GM15510 (cell line): ENCODE measurements around the gene CACNA2D1.

Experiments
- POLR2A ChIP-seq: IDR thresholded peaks from 3 replicates; pipeline ENCODE4 v1.6.1; 2011; ENCODE audit warnings: borderline replicate concordance; ENCODE audit not compliant: insufficient read length; ENCODE audit errors: extremely low read depth

The CACNA2D1 gene

DNA sequence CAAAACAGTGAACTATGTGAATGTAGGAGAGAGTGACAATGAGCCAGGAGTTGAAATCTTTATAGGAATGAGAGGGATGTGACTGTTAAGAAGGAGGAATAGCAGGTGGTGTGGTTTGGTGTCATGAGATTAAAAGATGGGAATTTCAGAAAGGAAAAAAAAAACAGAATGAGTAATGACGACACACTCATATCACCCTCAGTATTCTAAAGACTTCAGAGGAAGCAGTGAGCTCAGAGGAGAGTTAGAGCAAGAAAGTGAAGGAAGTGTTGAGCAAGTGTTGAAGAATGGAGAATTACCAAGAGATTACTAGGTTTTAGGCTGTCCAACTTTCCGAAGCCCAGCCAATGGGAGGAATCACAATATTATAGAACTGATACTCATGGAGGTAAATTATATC lies 453.2 kb downstream of the CACNA2D1 start:
- no peak for TF ChIP-seq POLR2A

DNA sequence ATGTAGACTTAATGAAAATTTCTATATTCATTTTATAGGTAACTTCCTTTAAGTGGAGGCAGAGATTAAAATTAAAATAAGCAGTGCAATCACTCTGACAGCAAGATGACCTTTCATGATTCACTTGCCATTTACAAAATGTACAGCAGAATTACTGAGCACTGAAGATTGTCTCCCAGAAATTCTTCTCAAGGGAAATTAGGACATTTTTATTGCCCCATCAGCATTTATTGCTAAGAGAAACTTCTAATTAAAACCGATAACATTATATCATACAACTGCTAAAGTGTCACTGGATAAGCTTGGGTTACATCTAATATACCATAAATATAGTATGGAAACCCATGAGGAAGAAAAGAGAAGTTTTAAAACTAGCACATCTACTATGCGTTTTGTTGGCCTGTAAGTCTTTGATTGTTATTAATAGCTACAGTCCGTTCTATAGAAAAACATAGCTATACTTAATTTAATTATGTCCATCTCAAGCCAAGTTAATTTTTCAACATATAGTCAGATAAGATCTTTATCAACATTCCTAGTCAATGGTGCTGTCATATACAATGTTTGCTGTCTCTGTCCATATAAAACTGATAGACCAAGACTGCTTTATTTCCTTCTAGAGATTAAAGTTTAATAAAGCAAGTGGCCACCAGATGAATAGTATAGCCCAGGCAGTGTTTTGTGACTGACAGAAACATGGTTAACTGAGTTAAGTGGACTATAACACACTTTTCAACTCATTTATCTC lies 456.7 kb downstream of the CACNA2D1 start:
- no peak for TF ChIP-seq POLR2A

DNA sequence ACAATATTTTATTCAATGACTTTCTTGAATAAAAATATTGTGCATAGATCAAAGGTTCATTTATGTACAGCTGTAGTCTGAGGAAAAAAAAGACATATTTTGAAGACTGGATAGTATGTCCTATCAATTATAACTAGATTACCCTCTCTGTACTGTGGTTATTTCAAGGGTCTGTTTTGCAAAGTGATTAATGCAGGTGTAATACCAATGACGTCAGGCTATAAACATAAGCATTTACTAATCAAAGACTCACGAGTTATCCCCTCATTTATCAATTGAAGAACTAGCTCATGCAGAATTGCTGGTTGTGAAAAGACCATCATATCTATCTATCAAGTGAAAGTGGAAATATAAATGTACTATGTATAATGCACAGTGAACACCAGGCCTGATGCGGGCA lies 460.2 kb downstream of the CACNA2D1 start:
- no peak for TF ChIP-seq POLR2A

DNA sequence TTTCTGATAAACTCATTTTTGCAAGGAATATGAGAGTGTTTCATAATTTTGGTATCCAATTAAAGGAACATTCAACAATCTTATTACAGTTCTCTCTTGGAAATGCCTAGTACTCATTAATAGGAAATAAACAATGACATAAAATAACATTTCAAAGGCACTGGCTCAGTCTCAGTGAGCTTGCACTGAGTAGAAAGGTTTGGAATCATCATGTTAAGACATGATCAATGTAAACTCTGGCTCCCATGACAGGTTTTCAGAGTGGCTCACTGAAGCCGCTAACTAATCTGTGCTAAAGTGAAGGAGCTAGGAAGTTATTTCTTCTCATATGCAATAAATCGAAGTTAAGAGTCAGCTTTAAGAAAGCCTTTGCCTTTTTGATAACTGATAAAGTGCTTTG lies 470.5 kb downstream of the CACNA2D1 start:
- no peak for TF ChIP-seq POLR2A

DNA sequence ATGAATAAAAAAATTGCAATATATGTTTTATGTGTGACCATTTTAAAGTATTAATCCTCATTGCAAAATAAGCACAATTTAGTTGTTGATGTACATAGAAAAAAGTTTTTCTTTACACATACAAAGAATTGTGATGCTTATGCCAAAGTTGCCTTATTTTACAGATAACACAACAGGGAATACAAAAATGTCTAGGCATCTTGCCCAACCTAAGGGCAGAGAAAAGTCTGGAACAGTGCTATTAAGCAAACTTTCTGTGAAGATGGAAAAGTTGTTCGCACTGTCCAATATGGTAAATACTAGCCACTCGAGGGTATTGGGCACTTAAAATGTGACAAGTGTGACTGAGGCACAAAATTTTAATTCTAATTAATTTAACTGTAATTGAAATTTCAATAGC lies 483.6 kb downstream of the CACNA2D1 start:
- no peak for TF ChIP-seq POLR2A

DNA sequence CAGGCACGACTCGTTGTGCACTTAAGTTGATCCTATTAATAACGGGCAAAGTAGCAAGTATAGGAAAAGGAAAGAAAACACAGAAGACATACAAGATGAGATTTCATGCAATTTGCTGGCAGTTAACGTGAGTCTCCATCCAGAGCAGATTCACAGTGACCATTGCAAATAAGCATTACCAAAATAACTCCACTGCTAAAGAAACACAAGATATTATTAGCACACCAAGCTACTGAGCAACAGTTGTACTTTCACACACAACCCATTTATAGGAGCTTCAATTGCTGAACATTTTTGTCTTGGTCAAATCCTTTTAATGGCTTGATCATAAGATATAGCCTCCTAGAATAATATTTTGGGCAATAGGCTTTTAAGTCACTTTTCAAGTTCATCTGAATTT lies 486.1 kb downstream of the CACNA2D1 start:
- TF ChIP-seq POLR2A: no peak

DNA sequence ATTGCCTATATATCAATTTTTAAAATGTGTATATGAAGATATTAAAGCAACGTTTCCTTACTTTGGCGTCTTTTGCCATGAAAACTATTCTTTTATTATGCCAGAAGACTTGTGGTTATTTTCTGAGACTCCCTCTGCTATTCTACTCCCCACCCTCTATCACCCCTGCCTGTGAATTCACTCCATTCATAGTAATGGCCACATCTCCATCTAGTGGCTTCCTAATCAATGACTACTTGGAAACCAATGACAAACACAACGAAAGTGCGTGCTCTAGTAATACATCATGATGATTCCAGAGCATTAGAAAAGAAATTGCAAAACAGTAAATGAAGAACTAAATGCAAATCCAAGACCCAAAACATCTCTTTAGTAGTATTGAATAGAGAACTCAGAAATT lies 487.1 kb downstream of the CACNA2D1 start:
- TF ChIP-seq POLR2A: no peak

DNA sequence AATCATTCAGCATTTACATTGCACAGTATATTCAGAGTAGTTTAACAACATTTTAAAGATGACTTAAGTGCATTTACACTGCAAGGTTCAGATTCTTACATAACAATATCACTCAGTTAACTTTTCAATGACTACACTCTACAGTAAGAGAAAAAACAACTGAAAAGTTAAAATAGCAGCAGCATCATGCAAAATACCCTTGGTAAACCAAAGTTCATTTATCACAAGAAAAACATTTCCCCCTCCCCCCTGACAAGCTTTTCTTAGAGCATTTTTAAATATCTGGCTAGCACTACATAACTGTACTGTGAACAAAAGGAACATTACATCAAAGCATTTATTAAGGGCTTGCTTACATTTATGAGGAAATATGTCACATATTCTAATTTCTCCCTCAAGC lies 494.3 kb downstream of the CACNA2D1 start:
- TF ChIP-seq POLR2A: no peak

DNA sequence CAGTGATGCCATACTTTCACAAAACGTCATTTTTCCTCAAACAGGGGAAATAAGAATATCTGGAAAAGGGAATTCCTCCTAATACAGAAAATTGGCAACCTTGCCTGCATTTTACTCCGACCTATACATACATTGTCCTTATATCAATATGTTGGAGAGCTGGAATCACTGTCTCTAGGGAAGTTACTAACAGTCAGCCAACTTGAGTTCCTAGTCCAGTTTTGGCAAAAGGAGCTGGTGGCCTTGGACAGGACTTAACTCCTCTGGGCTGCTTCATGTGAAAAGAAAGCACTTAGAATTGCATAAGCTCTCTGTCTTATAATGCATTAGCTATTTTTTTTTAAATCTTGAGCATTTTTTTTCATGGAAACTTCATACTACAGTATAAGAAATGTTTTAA lies 499.5 kb downstream of the CACNA2D1 start:
- TF ChIP-seq POLR2A: no peak

DNA sequence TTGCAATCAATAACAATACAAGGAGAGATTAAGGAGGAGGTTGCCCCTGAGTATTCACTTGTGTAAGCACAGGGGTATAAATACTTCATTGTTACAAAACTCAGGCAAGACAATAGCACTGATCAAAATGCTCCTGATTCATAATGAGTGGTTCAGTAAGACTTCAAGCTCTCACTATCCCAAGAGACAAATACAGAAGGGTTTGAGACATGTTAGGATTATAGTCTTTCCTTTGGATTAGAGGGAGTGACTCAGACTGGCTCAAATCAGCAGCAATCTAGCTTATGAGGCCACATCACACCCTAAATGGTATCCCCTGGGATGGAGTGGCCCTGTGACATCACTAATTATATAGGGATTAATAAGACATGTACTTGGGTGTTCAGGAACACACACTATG lies 506.5 kb downstream of the CACNA2D1 start:
- no peak for TF ChIP-seq POLR2A

DNA sequence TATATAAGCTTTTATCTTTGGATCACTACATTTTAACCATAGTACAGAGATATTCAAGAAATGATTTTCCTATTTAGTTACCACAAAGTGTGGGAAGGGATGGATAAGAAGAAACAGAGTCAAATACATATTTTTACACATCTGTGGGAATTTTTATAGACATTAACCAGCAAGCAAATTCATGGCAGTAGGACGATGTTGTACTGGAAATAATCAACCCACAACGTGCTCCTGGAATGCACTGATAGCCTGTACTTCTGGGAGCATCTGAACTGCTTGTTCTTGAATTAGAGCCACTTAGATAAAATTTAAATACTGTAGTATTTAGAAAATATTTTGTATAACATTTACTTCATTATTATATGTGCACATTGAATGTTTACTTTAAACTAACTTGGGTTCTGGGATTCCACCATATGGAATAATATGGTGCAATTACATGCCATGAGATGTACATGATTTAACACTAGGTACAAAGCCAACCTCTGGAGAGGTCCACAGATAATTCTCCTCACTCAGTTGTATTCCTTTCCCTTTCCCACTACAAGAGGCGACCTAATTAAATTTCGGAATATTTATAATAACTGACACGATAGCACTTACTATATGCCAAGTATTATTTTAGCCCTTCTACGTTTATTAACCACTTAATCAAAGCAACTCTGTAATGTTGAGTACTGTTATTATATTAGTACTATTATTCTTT lies 508.8 kb downstream of the CACNA2D1 start:
- TF ChIP-seq POLR2A: no peak

DNA sequence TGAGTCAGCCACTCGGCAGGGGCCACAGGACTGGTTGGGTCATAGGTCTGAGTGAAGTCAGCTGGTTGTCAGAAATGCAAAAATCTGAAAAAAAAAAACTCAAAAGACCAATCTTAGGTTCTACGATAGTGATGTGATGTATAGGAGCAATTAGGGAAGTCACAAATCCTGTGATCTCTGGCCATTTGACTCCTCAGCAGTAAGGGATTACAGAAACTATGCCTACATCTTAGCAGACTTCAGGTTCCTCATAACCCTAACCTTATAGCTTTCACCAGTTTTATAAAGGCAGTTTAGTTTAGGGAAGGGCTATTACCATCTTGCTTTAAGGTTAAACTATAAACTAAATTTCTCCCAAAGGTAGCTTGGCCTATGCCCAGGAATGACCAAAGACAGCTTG lies 510.6 kb downstream of the CACNA2D1 start:
- TF ChIP-seq POLR2A: no peak

DNA sequence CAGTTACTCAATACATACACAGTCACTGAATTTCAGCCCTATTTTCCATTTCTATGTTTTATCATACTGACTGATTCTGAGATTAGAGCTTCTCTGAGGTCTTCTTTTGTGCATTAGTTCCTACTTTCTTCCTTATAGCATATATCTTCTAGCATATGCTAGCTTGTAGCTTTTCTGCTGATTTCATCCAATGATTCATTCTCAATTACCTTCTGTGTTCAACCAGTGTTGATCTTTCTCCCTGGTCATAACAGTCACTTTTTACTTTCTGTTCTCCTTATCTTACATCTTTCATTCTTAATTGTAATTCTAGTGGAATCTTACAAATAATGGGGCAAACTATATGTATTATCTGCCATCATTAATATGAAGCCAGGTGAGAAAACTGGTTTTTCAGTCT lies 514.2 kb downstream of the CACNA2D1 start:
- no peak for TF ChIP-seq POLR2A

DNA sequence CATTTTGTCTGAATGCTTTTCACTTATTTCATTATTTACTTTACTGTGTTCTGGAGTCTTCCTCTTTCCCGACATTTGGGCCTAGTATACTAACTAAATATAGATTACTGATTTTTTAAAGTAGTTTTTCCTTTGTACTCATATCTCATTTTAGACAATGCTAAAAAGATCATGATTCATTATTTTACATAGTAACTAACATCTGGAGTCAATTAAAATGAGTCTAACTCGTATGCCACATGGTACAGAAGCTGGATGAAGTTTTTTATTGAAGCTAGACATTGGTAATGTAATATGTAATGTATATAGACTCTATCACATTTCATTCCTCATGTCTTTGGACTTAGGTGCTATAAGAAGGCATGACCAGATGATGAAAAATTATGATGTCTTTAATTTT lies 517.4 kb downstream of the CACNA2D1 start:
- TF ChIP-seq POLR2A: no peak

DNA sequence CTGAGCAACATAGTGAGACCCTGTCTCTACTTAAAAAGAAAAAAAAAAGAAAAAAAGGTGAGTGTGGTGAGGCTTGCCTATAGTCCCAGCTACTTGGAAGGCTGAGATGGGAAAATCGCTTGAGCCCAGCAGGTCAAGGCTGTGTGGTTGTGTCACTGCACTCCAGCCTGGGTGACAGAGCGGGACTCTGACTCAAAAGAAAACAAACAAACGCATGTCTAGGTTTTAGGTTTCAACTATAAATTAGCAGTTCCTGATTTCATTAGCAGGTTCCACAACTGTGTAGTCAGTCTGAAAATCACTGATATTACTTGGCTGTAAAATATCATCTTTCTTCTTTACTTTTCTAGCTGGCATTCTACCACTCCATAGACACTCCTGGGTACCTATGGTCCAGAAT lies 518.0 kb downstream of the CACNA2D1 start:
- TF ChIP-seq POLR2A: no peak

DNA sequence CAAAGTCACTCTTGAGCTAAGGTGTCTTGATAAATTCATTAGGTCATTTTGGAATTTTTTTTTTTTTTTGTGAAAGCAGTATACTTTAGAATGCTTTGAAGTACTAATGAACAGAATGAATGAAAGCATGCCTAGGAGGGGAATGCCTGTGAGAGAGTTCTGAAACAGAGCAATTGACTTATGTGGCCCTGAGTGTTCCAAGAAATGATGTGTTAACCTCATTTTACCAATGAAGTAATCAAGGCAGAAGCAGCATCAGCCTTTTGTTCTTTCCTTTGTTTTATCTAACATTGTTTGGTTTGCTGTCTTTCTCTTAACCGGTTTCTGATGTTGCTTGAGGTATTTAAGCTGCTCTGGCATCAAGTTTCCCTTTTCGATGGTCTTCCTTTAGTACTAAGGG lies 519.1 kb downstream of the CACNA2D1 start:
- no peak for TF ChIP-seq POLR2A
